GM19239 (cell line): Measurements from ENCODE around the gene PPP1CA.

ENCODE experiments used
- DNase-seq: peaks from one replicate; pipeline ENCODE4 v3.0.0; 2011; ENCODE audit warnings: low spot score; ENCODE audit not compliant: insufficient read length
- FAIRE-seq: peaks from 2 replicates; lab custom pipeline; 2011; peaks lifted over from hg19 to GRCh38; lab: Jason Lieb, UNC

PPP1CA gene

GRCh38 chr11:67419325-67420049, 17.8 kb upstream of the PPP1CA start:
- DNase-seq (no peak), FAIRE-seq (no peak)

GRCh38 chr11:67418476-67419281, 17.0 kb upstream of the PPP1CA start:
- no peak for FAIRE-seq
- no peak for DNase-seq

- DNase-seq (no peak), FAIRE-seq (no peak)
Observed at GRCh38 chr11:67417425-67417824, 15.8 kb upstream of the PPP1CA start.

- no peak for DNase-seq
Observed at GRCh38 chr11:67416416-67417335, 15.0 kb upstream of the PPP1CA start.

GRCh38 chr11:67415501-67416304, 14.0 kb upstream of the PPP1CA start, which contains the start of gene CARNS1:
TSS of gene CARNS1 (plus strand) at chr11:67415678. CDS start at chr11:67416200, 522 bp downstream.
- FAIRE-seq, result no peak
- DNase-seq, result no peak

More at GRCh38 chr11:67416416-67417335, 15.0 kb upstream of the PPP1CA start:
- no peak for FAIRE-seq

GRCh38 chr11:67413266-67413849, 11.7 kb upstream of the PPP1CA start:
- FAIRE-seq (no peak), DNase-seq (no peak)

- DNase-seq (no peak), FAIRE-seq (no peak)
Observed at GRCh38 chr11:67412495-67413179, 11.0 kb upstream of the PPP1CA start.

- FAIRE-seq (no peak), DNase-seq (no peak)
Observed at GRCh38 chr11:67411785-67412152, 10.1 kb upstream of the PPP1CA start.

- DNase-seq (no peak), FAIRE-seq (no peak)
Observed at GRCh38 chr11:67410984-67411784, 9.5 kb upstream of the PPP1CA start.

- DNase-seq (no peak), FAIRE-seq (no peak)
Observed at GRCh38 chr11:67410369-67410831, 8.7 kb upstream of the PPP1CA start.

- DNase-seq (no peak), FAIRE-seq (peak; percentile 86)
Observed at GRCh38 chr11:67409781-67410368, 8.2 kb upstream of the PPP1CA start.

- peak; percentile 88 for DNase-seq
- peak; percentile 98 for FAIRE-seq
Observed at GRCh38 chr11:67409261-67409666, 7.6 kb upstream of the PPP1CA start.

- FAIRE-seq (peak; percentile 73), DNase-seq (no peak)
Observed at GRCh38 chr11:67408437-67409200, 7.0 kb upstream of the PPP1CA start.

GRCh38 chr11:67407688-67408163, 6.1 kb upstream of the PPP1CA start:
- DNase-seq (no peak), FAIRE-seq (no peak)

GRCh38 chr11:67406969-67407687, 5.5 kb upstream of the PPP1CA start:
- DNase-seq (no peak), FAIRE-seq (peak; percentile 65)

GRCh38 chr11:67406420-67406968, 4.8 kb upstream of the PPP1CA start:
- no peak for FAIRE-seq
- DNase-seq, result no peak
